ENCODE data around the gene OSCAR.
A peak's percentile ranks its signal among the peaks of the same experiment; 100 is the strongest.
"Not testable (repeated sequence)": the region's sequence is repeated elsewhere in the genome, so short reads cannot be mapped to it uniquely, and the experiment has no call there.

OSCAR gene

GRCh38 chr19:54102421-54103169 is 2.0 kb upstream of the OSCAR start, which contains the start of gene NDUFA3:
Gene NDUFA3 (plus strand): TSS chr19:54102855. CDS start chr19:54102879, 24 bp downstream.
- peaks cover 22% of the 10 kb centered on the region for H3K36me3 ChIP-seq (ENCODE audit: control insufficient read depth, insufficient read depth, low read length)
- peak within 1 kb of the TSS; percentile 14; the same call in 1 of the 2 replicates for H3K27ac ChIP-seq (ENCODE audit: low read depth, low read length)
- peak within 1 kb of the TSS; percentile 86 for H3K4me3 ChIP-seq (ENCODE audit: low read depth, low read length)
- no peaks in the 10 kb centered on the region for H3K27me3 ChIP-seq (ENCODE audit: control insufficient read depth, insufficient read depth, low read length)
- peaks cover 5% of the 10 kb centered on the region; the same call in 1 of the 2 replicates for H3K4me1 ChIP-seq (ENCODE audit: control insufficient read depth, insufficient read depth, low read length)
- no peaks in the 10 kb centered on the region for H3K9me3 ChIP-seq (ENCODE audit: control insufficient read depth, insufficient read depth, low read depth, low read length)
- peak within 1 kb of the TSS; percentile 70 for H3K9ac ChIP-seq (ENCODE audit: low read length)

GRCh38 chr19:54099903-54100255 is 724 bp downstream of the OSCAR start:
- Histone ChIP-seq H3K27me3 (ENCODE audit: control insufficient read depth, insufficient read depth, low read length) (peaks cover 17% of the 10 kb centered on the region), H3K4me1 (ENCODE audit: control insufficient read depth, insufficient read depth, low read length) (peaks cover 18% of the 10 kb centered on the region; the same call in 1 of the 2 replicates)
- not testable (repeated sequence) for H3K4me3 ChIP-seq (ENCODE audit: low read depth, low read length); H3K9me3 ChIP-seq (ENCODE audit: control insufficient read depth, insufficient read depth, low read depth, low read length); H3K36me3 ChIP-seq (ENCODE audit: control insufficient read depth, insufficient read depth, low read length); H3K9ac ChIP-seq (ENCODE audit: low read length); H3K27ac ChIP-seq (ENCODE audit: low read depth, low read length)

GRCh38 chr19:54099190-54099902 is 1.3 kb downstream of the OSCAR start:
- no peak overlapping the region for H3K9ac ChIP-seq (ENCODE audit: low read length)
- H3K27ac ChIP-seq (ENCODE audit: low read depth, low read length): no peak overlapping the region
- peaks cover 18% of the 10 kb centered on the region; the same call in 1 of the 2 replicates for H3K4me1 ChIP-seq (ENCODE audit: control insufficient read depth, insufficient read depth, low read length)

GRCh38 chr19:54096617-54097106 is 3.9 kb downstream of the OSCAR start:
- Histone ChIP-seq H3K27me3 (ENCODE audit: control insufficient read depth, insufficient read depth, low read length) (peaks cover 23% of the 10 kb centered on the region), H3K9me3 (ENCODE audit: control insufficient read depth, insufficient read depth, low read depth, low read length) (no peaks in the 10 kb centered on the region), H3K36me3 (ENCODE audit: control insufficient read depth, insufficient read depth, low read length) (no peaks in the 10 kb centered on the region), H3K27ac (ENCODE audit: low read depth, low read length) (no peak overlapping the region), H3K4me1 (ENCODE audit: control insufficient read depth, insufficient read depth, low read length) (peaks cover 18% of the 10 kb centered on the region; the same call in 1 of the 2 replicates), H3K4me3 (ENCODE audit: low read depth, low read length) (peak overlapping the region; percentile 75), H3K9ac (ENCODE audit: low read length) (no peak overlapping the region)

More at GRCh38 chr19:54099190-54099902, 1.3 kb downstream of the OSCAR start:
- peaks cover 21% of the 10 kb centered on the region for H3K27me3 ChIP-seq (ENCODE audit: control insufficient read depth, insufficient read depth, low read length)
- no peak overlapping the region for H3K4me3 ChIP-seq (ENCODE audit: low read depth, low read length)
- no peaks in the 10 kb centered on the region for H3K9me3 ChIP-seq (ENCODE audit: control insufficient read depth, insufficient read depth, low read depth, low read length)
- H3K36me3 ChIP-seq (ENCODE audit: control insufficient read depth, insufficient read depth, low read length): no peaks in the 10 kb centered on the region

GRCh38 chr19:54095859-54096616 is 4.6 kb downstream of the OSCAR start:
- not testable (repeated sequence) for H3K9me3 ChIP-seq (ENCODE audit: control insufficient read depth, insufficient read depth, low read depth, low read length); H3K27ac ChIP-seq (ENCODE audit: low read depth, low read length); H3K36me3 ChIP-seq (ENCODE audit: control insufficient read depth, insufficient read depth, low read length)
- peak overlapping the region; percentile 75 for H3K4me3 ChIP-seq (ENCODE audit: low read depth, low read length)
- peaks cover 23% of the 10 kb centered on the region for H3K27me3 ChIP-seq (ENCODE audit: control insufficient read depth, insufficient read depth, low read length)
- H3K9ac ChIP-seq (ENCODE audit: low read length): peak overlapping the region; percentile 70
- peaks cover 18% of the 10 kb centered on the region; the same call in 1 of the 2 replicates for H3K4me1 ChIP-seq (ENCODE audit: control insufficient read depth, insufficient read depth, low read length)

GRCh38 chr19:54095136-54095858 is 5.3 kb downstream of the OSCAR start:
- Histone ChIP-seq H3K27me3 (ENCODE audit: control insufficient read depth, insufficient read depth, low read length) (peaks cover 23% of the 10 kb centered on the region), H3K4me1 (ENCODE audit: control insufficient read depth, insufficient read depth, low read length) (peaks cover 13% of the 10 kb centered on the region; the same call in 1 of the 2 replicates), H3K9ac (ENCODE audit: low read length) (peak overlapping the region; percentile 70), H3K9me3 (ENCODE audit: control insufficient read depth, insufficient read depth, low read depth, low read length) (no peaks in the 10 kb centered on the region), H3K4me3 (ENCODE audit: low read depth, low read length) (peak overlapping the region; percentile 75), H3K27ac (ENCODE audit: low read depth, low read length) (no peak overlapping the region), H3K36me3 (ENCODE audit: control insufficient read depth, insufficient read depth, low read length) (no peaks in the 10 kb centered on the region)

- H3K4me3 ChIP-seq (ENCODE audit: low read depth, low read length): no peak overlapping the region
Measured at GRCh38 chr19:54094426-54095000, 6.1 kb downstream of the OSCAR start.

GRCh38 chr19:54084410-54084809 is 16.2 kb downstream of the OSCAR start:
- Histone ChIP-seq H3K9ac (ENCODE audit: low read length) (no peak overlapping the region), H3K9me3 (ENCODE audit: control insufficient read depth, insufficient read depth, low read depth, low read length) (peaks cover 16% of the 10 kb centered on the region), H3K27ac (ENCODE audit: low read depth, low read length) (no peak overlapping the region), H3K36me3 (ENCODE audit: control insufficient read depth, insufficient read depth, low read length) (no peaks in the 10 kb centered on the region), H3K4me3 (ENCODE audit: low read depth, low read length) (no peak overlapping the region), H3K4me1 (ENCODE audit: control insufficient read depth, insufficient read depth, low read length) (no peaks in the 10 kb centered on the region), H3K27me3 (ENCODE audit: control insufficient read depth, insufficient read depth, low read length) (no peaks in the 10 kb centered on the region)

More at GRCh38 chr19:54094426-54095000, 6.1 kb downstream of the OSCAR start:
- Histone ChIP-seq H3K36me3 (ENCODE audit: control insufficient read depth, insufficient read depth, low read length) (no peaks in the 10 kb centered on the region), H3K27me3 (ENCODE audit: control insufficient read depth, insufficient read depth, low read length) (peaks cover 23% of the 10 kb centered on the region), H3K9ac (ENCODE audit: low read length) (no peak overlapping the region), H3K27ac (ENCODE audit: low read depth, low read length) (no peak overlapping the region), H3K4me1 (ENCODE audit: control insufficient read depth, insufficient read depth, low read length) (peaks cover 13% of the 10 kb centered on the region; the same call in 1 of the 2 replicates), H3K9me3 (ENCODE audit: control insufficient read depth, insufficient read depth, low read depth, low read length) (no peaks in the 10 kb centered on the region)

- H3K27me3 ChIP-seq (ENCODE audit: control insufficient read depth, insufficient read depth, low read length): no peaks in the 10 kb centered on the region
- no peak within 1 kb of the TSS for H3K27ac ChIP-seq (ENCODE audit: low read depth, low read length)
- H3K9ac ChIP-seq (ENCODE audit: low read length): no peak within 1 kb of the TSS
- H3K4me3 ChIP-seq (ENCODE audit: low read depth, low read length): no peak within 1 kb of the TSS
- H3K36me3 ChIP-seq (ENCODE audit: control insufficient read depth, insufficient read depth, low read length): no peaks in the 10 kb centered on the region
- peaks cover 16% of the 10 kb centered on the region for H3K9me3 ChIP-seq (ENCODE audit: control insufficient read depth, insufficient read depth, low read depth, low read length)
- no peaks in the 10 kb centered on the region for H3K4me1 ChIP-seq (ENCODE audit: control insufficient read depth, insufficient read depth, low read length)
Measured at GRCh38 chr19:54081032-54081431, 19.6 kb downstream of the OSCAR start, which contains the start of gene TARM1. Gene TARM1 (minus strand): TSS chr19:54081365. CDS start chr19:54081340, 25 bp downstream.

- Histone ChIP-seq H3K4me1 (ENCODE audit: control insufficient read depth, insufficient read depth, low read length) (no peaks in the 10 kb centered on the region), H3K9ac (ENCODE audit: low read length) (no peak overlapping the region), H3K4me3 (ENCODE audit: low read depth, low read length) (no peak overlapping the region), H3K27ac (ENCODE audit: low read depth, low read length) (no peak overlapping the region), H3K36me3 (ENCODE audit: control insufficient read depth, insufficient read depth, low read length) (no peaks in the 10 kb centered on the region), H3K9me3 (ENCODE audit: control insufficient read depth, insufficient read depth, low read depth, low read length) (peaks cover 7% of the 10 kb centered on the region), H3K27me3 (ENCODE audit: control insufficient read depth, insufficient read depth, low read length) (no peaks in the 10 kb centered on the region)
Measured at GRCh38 chr19:54077334-54077733, 23.3 kb downstream of the OSCAR start.
